ENCODE results near the gene PCP4L1.
A peak's percentile ranks its signal among the peaks of the same experiment; 100 is the strongest.
"Not testable (repeated sequence)": the region's sequence is repeated elsewhere in the genome, so short reads cannot be mapped to it uniquely, and the experiment has no call there.

Gene PCP4L1

GRCh38 chr1:161222175-161223019 is 36.1 kb upstream of the PCP4L1 start:
- Histone ChIP-seq H3K4me1 (ENCODE audit: control insufficient read depth, insufficient read depth, low read length) (peaks cover 18% of the 10 kb centered on the region), H3K9ac (ENCODE audit: low read length in 2 of 2) (no peak overlapping the region), H3K27ac (ENCODE audit: low read length) (no peak overlapping the region), H3K36me3 (ENCODE audit: control insufficient read depth in 2 of 2, insufficient read depth in 2 of 2, low read length in 2 of 2) (no peaks in the 10 kb centered on the region), H3K27me3 (ENCODE audit: control insufficient read depth in 1 of 2, insufficient read depth in 2 of 2, low read length in 2 of 2) (no peaks in the 10 kb centered on the region), H3K4me3 (ENCODE audit: low read length in 2 of 2) (no peak overlapping the region), H3K9me3 (ENCODE audit: control insufficient read depth in 2 of 2, low read length in 2 of 2) (no peaks in the 10 kb centered on the region)

DNA sequence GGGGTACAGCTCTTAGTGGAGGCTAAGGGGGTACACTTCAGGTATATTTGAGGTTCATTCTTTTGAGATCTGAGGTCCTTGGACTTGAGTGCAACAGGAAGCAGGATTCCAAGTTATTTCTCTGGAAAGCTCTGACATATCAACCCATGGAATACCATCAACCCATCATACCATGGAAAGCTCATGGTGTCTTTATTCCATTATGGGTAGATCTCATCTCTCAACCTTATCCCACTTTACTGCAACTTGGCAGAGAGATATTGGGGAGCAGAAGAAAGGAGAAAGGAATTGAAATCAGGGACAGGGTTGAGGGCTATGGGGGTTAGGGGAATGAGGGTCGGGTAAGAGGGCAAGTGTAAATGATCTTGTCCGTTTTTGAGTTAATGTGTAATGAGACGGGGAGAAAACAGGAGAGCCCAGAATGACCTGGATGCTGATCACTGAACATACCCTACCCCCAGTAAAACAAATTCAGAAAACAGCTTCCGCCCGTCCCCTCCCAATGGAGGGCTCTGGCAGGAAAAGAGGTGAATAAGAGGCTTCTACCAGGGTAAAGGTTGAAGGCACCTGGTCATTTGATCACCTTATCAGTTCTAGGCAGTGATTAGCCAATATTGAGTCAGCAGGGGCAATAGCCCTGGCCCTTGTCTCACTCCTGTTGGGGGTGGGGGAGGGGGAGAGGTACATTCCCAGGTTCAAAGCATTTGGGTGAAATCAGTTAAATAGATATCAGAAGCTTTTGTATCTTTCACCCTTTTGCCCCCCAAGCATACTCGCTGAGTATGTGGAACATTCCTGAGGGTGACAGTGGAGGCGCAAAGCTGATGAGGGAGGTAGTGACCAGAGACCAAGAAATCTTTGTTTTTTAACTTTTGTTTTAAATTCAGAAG is 34.5 kb upstream of the PCP4L1 start:
- Histone ChIP-seq H3K4me1 (ENCODE audit: control insufficient read depth, insufficient read depth, low read length) (peaks cover 24% of the 10 kb centered on the region), H3K9ac (ENCODE audit: low read length in 2 of 2) (no peak overlapping the region), H3K36me3 (ENCODE audit: control insufficient read depth in 2 of 2, insufficient read depth in 2 of 2, low read length in 2 of 2) (peaks cover 9 to 10% of the 10 kb centered on the region in 2 donors), H3K27ac (ENCODE audit: low read length) (no peak overlapping the region), H3K4me3 (ENCODE audit: low read length in 2 of 2) (no peak overlapping the region), H3K27me3 (ENCODE audit: control insufficient read depth in 1 of 2, insufficient read depth in 2 of 2, low read length in 2 of 2) (no peaks in the 10 kb centered on the region), H3K9me3 (ENCODE audit: control insufficient read depth in 2 of 2, low read length in 2 of 2) (no peaks in the 10 kb centered on the region)

- not testable (repeated sequence) for H3K27ac ChIP-seq (ENCODE audit: low read length); H3K9me3 ChIP-seq (ENCODE audit: control insufficient read depth in 2 of 2, low read length in 2 of 2); H3K4me3 ChIP-seq (ENCODE audit: low read length in 2 of 2); H3K9ac ChIP-seq (ENCODE audit: low read length in 2 of 2); H3K27me3 ChIP-seq (ENCODE audit: control insufficient read depth in 1 of 2, insufficient read depth in 2 of 2, low read length in 2 of 2)
- Histone ChIP-seq H3K36me3 (ENCODE audit: control insufficient read depth in 2 of 2, insufficient read depth in 2 of 2, low read length in 2 of 2) (peaks cover 13 to 15% of the 10 kb centered on the region in 2 donors), H3K4me1 (ENCODE audit: control insufficient read depth, insufficient read depth, low read length) (peaks cover 24% of the 10 kb centered on the region)
Observed at GRCh38 chr1:161224695-161225087, 33.9 kb upstream of the PCP4L1 start.

- no peaks in the 10 kb centered on the region for H3K27me3 ChIP-seq (ENCODE audit: control insufficient read depth in 1 of 2, insufficient read depth in 2 of 2, low read length in 2 of 2)
- no peaks in the 10 kb centered on the region for H3K9me3 ChIP-seq (ENCODE audit: control insufficient read depth in 2 of 2, low read length in 2 of 2)
- H3K9ac ChIP-seq (ENCODE audit: low read length in 2 of 2) = no peak overlapping the region
- peak overlapping the region in 1 of 2 donors; percentile 15 for H3K4me3 ChIP-seq (ENCODE audit: low read length in 2 of 2)
- H3K36me3 ChIP-seq (ENCODE audit: control insufficient read depth in 2 of 2, insufficient read depth in 2 of 2, low read length in 2 of 2) = peaks cover 16 to 18% of the 10 kb centered on the region in 2 donors
- H3K27ac ChIP-seq (ENCODE audit: low read length) = peak overlapping the region; percentile 53
- peaks cover 24% of the 10 kb centered on the region for H3K4me1 ChIP-seq (ENCODE audit: control insufficient read depth, insufficient read depth, low read length)
Observed at GRCh38 chr1:161225178-161225533, 33.4 kb upstream of the PCP4L1 start.

DNA sequence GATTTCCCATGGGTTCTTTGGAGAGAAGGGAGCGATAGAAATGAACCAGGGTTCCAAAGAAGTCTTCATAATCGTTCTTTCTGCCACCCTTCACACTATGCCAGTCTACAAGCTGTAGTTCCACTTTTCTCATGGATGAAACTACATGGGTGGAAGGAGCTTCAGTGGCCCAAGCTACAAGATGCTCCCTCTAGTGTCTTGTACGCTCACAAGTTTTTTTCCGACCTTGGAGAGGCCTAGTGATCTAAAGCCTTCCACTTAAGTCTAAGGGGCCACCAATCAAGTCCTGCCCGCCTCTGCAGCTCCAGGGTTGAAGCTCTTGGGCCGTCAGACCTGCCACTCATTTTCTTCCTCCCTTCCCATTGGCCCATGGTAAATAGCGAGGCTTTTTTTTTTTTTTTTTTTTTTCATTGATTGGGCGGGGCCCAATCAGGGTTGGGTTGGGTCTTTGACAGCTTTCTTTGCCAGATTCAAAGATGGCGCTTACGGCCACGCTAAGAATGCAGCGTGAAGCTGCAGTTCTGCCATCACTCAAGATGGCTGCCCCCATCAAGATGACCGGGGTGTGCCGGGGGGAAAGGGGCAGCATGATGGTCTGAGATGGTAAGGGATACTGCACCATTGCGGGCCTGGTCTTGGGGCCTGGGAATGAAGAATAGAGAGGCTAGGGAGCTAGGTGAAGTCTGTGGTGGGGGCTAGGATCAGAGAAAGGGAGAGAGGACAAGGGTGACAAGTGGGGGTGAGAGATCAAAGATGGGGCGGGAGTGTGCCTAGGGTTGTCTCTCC is 32.8 kb upstream of the PCP4L1 start, which contains the start of gene TOMM40L:
Gene TOMM40L, plus strand, starts transcription at position 527 of the 786 bp plus-strand sequence. CDS start 430 bp downstream, outside the sequence.
- Histone ChIP-seq H3K9me3 (ENCODE audit: control insufficient read depth in 2 of 2, low read length in 2 of 2) (no peaks in the 10 kb centered on the region), H3K27me3 (ENCODE audit: control insufficient read depth in 1 of 2, insufficient read depth in 2 of 2, low read length in 2 of 2) (no peaks in the 10 kb centered on the region), H3K27ac (ENCODE audit: low read length) (peak within 1 kb of the TSS; percentile 53), H3K36me3 (ENCODE audit: control insufficient read depth in 2 of 2, insufficient read depth in 2 of 2, low read length in 2 of 2) (peaks cover 16 to 23% of the 10 kb centered on the region in 2 donors), H3K4me3 (ENCODE audit: low read length in 2 of 2) (peak within 1 kb of the TSS; percentile 91 to 99), H3K4me1 (ENCODE audit: control insufficient read depth, insufficient read depth, low read length) (peaks cover 24% of the 10 kb centered on the region), H3K9ac (ENCODE audit: low read length in 2 of 2) (peak within 1 kb of the TSS; percentile 85 to 89)

DNA sequence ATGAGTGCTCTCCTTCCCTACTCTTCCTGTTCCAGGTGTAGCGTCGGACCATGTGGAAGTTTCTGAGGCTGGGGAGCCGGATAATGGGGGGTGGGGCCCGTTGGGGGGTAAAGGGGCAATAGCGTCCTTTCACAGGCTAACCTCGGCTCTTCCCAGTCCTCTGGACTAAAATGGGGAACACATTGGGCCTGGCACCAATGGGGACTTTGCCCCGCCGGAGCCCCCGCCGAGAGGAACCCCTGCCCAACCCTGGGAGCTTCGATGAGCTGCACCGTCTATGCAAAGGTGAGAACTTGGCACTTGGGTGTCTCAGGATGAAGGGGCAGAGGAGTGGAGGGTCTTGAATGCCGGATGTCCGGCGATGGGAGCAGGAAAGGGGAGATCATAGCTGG is 32.2 kb upstream of the PCP4L1 start:
- peaks cover 16 to 24% of the 10 kb centered on the region in 2 donors for H3K36me3 ChIP-seq (ENCODE audit: control insufficient read depth in 2 of 2, insufficient read depth in 2 of 2, low read length in 2 of 2)

GRCh38 chr1:161226759-161227158 is 31.8 kb upstream of the PCP4L1 start:
- H3K9ac ChIP-seq (ENCODE audit: low read length in 2 of 2) = peak overlapping the region; percentile 62 to 85
- H3K4me1 ChIP-seq (ENCODE audit: control insufficient read depth, insufficient read depth, low read length) = peaks cover 24% of the 10 kb centered on the region
- H3K9me3 ChIP-seq (ENCODE audit: control insufficient read depth in 2 of 2, low read length in 2 of 2) = no peaks in the 10 kb centered on the region
- peak overlapping the region; percentile 91 to 99 for H3K4me3 ChIP-seq (ENCODE audit: low read length in 2 of 2)
- peaks cover 16 to 24% of the 10 kb centered on the region in 2 donors for H3K36me3 ChIP-seq (ENCODE audit: control insufficient read depth in 2 of 2, insufficient read depth in 2 of 2, low read length in 2 of 2)
- no peaks in the 10 kb centered on the region for H3K27me3 ChIP-seq (ENCODE audit: control insufficient read depth in 1 of 2, insufficient read depth in 2 of 2, low read length in 2 of 2)
- H3K27ac ChIP-seq (ENCODE audit: low read length) = no peak overlapping the region

More for the DNA sequence above, 32.2 kb upstream of the PCP4L1 start:
- H3K9me3 ChIP-seq (ENCODE audit: control insufficient read depth in 2 of 2, low read length in 2 of 2) = no peaks in the 10 kb centered on the region
- peak overlapping the region; percentile 91 to 99 for H3K4me3 ChIP-seq (ENCODE audit: low read length in 2 of 2)
- peak overlapping the region; percentile 85 to 89 for H3K9ac ChIP-seq (ENCODE audit: low read length in 2 of 2)
- H3K27ac ChIP-seq (ENCODE audit: low read length) = peak overlapping the region; percentile 49
- H3K27me3 ChIP-seq (ENCODE audit: control insufficient read depth in 1 of 2, insufficient read depth in 2 of 2, low read length in 2 of 2) = no peaks in the 10 kb centered on the region
- peaks cover 24% of the 10 kb centered on the region for H3K4me1 ChIP-seq (ENCODE audit: control insufficient read depth, insufficient read depth, low read length)

GRCh38 chr1:161227196-161227871 is 31.2 kb upstream of the PCP4L1 start:
- peak overlapping the region; percentile 91 to 99 for H3K4me3 ChIP-seq (ENCODE audit: low read length in 2 of 2)
- H3K36me3 ChIP-seq (ENCODE audit: control insufficient read depth in 2 of 2, insufficient read depth in 2 of 2, low read length in 2 of 2) = peaks cover 16 to 24% of the 10 kb centered on the region in 2 donors
- peaks cover 24% of the 10 kb centered on the region for H3K4me1 ChIP-seq (ENCODE audit: control insufficient read depth, insufficient read depth, low read length)
- peak overlapping the region; percentile 36 to 85 for H3K9ac ChIP-seq (ENCODE audit: low read length in 2 of 2)
- H3K9me3 ChIP-seq (ENCODE audit: control insufficient read depth in 2 of 2, low read length in 2 of 2) = no peaks in the 10 kb centered on the region
- no peaks in the 10 kb centered on the region for H3K27me3 ChIP-seq (ENCODE audit: control insufficient read depth in 1 of 2, insufficient read depth in 2 of 2, low read length in 2 of 2)
- H3K27ac ChIP-seq (ENCODE audit: low read length) = no peak overlapping the region

DNA sequence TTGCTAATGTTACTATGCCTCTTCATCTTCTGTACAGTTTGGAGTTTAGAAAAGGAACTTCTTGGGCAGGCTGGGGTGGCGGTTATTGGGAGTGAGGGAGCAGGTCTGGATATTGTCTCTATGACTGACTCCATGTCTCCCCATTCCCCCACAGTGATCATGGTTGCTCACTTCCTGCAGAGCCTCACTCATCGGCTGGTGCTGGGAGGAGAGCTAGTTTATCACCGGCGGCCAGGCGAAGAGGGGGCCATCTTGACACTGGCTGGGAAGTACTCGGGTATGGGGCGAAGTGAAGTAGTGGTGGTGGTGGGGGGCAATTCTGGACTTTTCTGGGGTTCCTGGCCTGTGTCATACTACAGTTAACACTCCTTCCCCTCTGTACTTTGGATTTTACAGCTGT is 30.5 kb upstream of the PCP4L1 start:
- H3K4me3 ChIP-seq (ENCODE audit: low read length in 2 of 2) = peak overlapping the region in 1 of 2 donors; percentile 99
- no peaks in the 10 kb centered on the region for H3K9me3 ChIP-seq (ENCODE audit: control insufficient read depth in 2 of 2, low read length in 2 of 2)
- peaks cover 16 to 24% of the 10 kb centered on the region in 2 donors for H3K36me3 ChIP-seq (ENCODE audit: control insufficient read depth in 2 of 2, insufficient read depth in 2 of 2, low read length in 2 of 2)
- no peaks in the 10 kb centered on the region for H3K27me3 ChIP-seq (ENCODE audit: control insufficient read depth in 1 of 2, insufficient read depth in 2 of 2, low read length in 2 of 2)
- peaks cover 24% of the 10 kb centered on the region for H3K4me1 ChIP-seq (ENCODE audit: control insufficient read depth, insufficient read depth, low read length)
- no peak overlapping the region for H3K9ac ChIP-seq (ENCODE audit: low read length in 2 of 2)
- H3K27ac ChIP-seq (ENCODE audit: low read length) = no peak overlapping the region
